GM21723 (cell line): ENCODE measurements around the gene DIPK1B.

Experiments
- ATAC-seq: cut with Tn5 transposase; IDR thresholded peaks from one replicate; pipeline ENCODE4 v1.9.1; 2021; ENCODE audit warnings: mild to moderate bottlenecking, moderate library complexity; ENCODE audit not compliant: unreplicated experiment

The DIPK1B gene

DNA sequence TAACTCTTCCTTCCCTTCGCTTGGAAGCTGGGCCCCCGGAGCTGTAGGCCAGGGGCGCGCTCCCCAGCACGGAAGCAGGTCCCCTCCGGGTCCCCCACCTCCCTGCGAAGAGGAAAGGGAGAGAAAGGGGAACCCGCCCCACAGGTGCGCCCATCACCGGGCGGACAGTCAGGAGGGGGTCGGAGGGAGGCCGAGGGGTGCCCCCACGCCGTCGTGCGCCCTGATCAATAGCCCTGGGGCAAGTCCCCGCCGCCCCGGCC, 25.9 kb upstream of the DIPK1B start:
- peak; percentile 3 for ATAC-seq

DNA sequence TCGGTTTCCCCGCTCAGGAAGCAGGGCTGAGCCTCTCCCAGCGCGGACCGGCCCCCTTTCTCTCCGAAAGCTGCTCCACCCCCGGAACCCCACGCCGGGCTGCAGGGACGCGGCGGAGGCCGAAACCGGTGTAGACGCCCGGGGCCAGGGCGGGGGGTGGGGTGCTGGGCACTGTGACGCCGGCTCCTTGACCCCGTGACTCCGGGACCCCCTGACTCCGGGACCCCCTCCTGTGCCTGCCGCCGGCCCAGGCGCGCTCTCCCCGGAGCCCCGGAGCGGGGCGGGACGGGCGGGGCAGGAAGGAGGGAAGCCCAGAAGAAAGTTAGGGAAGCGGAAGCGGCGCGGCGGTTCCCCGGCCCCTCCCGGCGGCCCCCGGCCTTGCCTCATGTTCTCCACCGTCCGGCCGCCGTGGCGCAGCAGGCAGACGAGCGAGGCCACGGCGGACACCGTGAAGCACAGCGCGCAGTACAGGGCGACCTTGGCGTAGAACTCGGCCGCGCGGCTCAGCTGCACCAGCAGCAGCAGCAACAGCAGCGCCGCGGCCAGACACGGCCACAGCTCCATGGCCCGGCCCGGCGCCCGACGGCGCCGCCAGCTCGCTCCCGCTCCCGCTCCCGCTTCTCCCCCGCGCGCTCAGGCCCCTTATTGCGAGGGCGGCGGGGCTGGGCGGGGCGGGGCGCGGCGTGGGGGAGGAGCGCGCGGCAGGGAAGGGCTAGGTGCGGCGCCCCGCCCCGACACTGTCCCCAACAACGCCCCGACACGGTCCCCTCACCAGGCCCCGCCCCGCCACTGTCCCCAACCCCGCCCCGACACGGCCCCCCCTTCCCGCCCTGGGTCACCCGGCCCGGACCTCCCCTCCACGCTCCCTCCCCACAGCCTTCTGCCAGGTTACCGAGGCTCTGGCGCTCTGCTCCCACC, 25.3 kb upstream of the DIPK1B start, which contains the start of gene AGPAT2:
AGPAT2 (minus strand) TSS at position 664 of the 918 bp plus-strand sequence; CDS start at position 564, 100 bp downstream.
- peak; percentile 65 for ATAC-seq

DNA sequence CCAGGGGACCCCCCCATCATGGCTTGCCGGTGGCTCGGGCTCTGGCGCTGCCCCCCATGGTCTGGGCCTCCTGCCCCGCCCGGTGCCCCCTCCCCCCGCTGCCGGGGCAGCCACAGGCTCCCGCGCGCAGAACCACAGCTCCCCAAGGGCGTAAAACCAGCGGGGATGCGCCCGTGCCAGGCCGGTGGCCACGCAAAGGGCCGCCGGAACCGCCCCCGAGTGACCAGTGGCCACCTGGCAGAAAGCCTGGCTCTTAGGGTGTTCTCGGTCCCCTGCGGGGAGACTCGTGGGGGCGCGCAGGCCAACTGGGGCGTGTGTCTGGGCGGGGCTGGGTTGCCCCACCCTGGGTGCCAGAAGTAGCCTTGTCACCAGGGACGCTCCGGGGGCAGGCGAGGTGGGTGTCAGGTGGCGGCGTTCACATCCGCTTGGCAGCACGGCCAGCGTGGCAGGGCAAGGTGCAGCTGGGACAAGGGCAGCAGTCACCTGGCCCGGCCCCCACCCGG, 24.6 kb upstream of the DIPK1B start:
- ATAC-seq, result peak; percentile 6

DNA sequence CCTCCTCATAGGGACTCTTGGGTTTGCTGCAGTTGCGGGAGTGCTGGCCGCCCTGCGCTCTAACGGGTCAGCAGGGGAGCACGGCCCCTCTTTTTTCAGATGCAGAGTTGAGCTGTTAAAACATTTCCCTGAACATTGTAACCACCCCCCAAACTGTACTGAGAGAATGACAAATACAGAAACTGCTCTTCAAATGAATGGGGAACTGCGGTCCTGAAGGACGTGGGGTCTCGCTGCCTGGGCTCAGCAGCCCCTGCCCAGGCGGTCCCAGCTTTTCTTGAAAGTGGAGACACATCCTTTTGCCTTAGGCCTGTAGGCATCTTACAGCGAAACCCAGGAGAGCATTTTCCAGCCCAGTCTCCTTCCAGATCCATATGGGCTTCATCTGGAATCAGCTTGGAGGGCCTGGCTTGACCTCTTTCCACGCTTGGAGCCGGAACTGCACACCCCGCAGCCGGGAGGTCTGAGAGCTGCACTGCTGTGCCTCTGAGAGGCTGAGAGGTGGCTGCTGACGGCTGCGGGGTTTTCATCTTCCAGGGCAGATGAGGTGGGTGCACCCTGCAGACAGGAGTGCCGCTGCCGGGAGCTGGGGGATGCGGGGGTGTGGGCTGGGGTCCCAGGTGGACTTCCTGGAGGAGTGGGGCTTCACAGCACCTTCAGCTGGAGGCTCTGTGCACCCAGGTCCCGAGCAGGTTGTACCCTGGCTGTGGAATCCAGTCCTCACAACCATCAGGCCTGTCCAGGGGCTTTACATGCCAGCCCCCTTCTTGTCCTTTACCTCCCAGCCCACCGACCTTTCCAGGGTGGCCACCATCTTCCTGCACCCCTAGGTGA, 23.9 kb upstream of the DIPK1B start:
- no peak for ATAC-seq

DNA sequence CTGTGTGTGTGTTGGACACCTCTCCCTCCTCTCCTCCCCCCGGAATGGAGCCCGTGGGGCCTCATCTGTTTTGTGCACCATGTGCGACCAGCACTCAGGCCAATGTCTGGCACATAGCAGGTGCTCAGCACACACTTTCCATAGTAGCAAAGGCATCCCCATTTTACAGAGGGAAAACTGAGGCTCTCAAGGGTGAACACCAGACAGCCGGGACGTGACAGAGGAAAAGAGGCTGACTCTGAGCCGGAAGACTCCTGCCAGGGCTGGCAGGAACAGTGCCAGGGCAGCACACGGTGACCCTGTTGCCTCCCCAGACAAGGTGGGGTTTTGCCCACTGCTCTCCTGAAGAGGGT, 23.3 kb upstream of the DIPK1B start:
- ATAC-seq, result no peak

DNA sequence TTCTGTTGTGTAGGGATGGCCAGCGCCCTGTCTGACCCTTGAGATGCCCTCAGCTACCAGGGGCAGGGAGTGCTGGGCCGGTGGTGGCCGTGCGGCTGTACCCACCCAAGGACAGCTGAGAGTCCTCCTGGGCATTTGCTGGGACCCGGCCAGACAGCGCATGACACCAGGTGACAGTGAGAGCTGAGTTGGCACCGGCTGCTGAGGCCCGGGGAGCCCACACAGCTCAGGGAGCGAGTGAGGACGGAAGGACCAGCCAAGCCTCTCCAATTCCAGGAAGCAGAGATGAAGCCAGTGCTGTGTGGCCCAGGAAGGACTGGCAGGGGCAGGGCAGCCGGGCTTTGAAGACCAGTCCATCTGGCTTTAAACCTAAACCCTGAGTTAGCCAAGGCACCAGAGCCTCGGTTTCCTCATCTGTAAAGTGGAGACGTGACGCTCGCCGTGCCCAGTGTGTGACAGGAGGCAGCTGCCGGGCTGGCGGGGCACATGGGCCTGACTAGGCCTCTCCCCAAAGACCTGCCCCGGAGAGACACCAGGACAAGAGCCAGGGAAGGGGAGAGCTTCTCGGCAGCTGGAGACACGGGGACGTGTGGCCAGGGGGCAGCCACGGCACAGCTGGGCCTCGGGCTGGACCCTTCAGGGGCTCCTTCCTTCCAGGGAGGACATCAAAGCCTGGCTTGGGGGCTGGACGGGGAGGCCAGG, 22.1 kb upstream of the DIPK1B start:
- no peak for ATAC-seq

DNA sequence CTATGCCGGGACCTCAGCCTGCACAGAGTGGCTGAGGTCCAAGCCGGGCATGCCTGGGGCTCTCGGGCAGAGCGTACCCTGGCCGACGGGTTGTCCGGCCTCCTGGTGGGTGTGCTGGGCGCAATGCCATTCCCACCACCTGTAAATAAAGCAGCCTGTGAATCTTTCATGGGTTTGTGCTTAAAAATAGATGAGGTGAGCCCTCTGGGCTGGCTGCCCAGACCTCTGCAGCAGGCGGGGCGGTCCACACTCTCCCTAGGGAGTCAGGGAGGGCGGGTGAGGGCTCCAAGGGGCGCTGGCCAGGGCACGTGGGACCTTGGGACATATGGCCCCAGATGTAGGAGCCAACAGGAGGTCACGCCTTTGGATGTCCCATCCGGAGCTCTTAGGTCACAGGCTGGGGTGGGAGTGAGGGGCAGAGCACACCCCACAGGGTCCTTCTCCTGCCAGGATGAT, 21.5 kb upstream of the DIPK1B start:
- no peak for ATAC-seq

DNA sequence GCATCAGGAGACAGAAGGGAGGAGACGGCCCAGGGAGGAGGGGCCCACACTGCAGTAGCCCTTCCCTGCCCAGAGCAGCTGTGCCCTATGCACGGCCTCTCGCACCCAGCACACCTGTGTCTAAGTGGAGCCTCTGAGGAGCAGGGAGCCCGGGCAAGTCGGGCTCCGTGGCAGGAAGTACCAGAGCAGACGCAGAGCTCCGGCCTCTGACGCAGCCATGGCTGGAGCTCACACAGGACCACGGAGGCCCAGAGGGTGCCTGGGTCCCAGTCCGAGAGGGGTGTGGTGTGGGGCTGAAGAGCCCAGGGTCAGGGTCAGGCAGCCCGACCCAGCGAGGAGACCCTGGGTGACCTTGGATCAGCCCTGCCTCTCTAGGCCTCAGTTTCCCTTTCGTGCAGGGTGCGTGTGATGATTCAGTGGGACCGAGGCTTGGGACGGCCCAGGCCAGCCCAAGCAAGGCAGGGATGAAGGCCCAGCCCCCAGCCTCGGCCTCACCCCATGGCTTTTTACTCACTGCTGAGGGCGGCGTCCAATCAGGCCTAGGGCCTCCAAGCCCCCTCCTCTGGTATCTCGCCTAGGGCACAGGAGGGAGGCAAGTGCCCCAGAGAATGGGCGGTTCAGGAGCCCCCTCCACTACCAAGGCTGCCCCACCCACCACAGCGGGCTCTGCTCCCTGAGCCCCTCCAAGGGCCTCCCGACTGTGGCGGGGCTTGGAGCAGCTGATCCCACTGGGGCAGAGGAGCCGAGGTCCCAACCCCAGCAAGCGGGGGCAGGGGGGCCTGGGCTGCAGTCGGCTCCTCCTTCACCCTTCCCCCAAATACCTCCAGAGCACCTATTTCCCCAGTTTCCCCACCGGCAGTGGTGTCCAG, 20.8 kb upstream of the DIPK1B start:
- ATAC-seq, result no peak

DNA sequence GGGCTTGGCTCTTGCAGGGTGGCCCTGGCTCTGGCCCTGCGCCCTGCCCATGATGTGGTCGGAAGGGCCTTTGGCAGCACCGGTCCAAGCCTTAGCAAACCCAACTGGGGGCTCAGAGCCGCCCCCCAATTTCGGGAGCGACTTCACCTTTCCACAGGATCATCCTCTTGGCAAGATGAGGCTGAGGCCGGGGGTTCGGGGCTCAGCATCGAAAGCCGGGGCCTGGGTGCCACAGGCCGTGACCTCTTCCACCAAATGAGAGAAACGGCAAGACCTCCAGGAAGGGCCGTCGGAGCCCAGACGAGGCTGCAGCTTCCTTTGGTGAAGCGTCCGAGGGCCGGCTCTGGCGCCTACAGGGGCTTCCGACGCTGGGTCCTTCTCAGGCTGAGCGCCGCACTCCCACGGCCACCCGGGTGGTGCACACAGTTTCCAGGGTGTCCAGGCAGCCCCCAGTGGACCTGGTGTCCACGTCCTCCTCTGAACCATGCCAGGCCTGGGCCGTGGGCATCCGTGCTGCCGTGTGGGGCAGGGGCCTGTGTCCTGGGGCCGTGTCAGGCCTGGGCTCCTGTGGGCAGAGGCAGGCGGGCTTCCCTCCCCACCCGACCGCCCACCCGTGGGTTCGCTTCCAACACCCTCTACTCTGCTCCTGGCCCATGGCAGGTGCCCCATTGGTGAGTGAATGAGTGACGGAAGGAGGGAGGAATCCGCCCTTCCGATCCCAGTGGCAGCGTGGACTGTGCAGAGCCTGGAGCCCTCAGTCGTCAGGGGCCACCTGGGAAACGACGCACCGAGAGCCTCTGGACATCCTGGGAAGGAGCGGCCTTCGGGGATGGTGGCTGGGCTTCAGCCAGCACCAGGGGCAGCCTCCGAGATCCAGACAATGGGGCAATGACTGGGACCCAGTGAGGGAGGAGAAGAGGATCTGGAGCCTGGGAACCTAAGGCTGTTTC, 19.9 kb upstream of the DIPK1B start:
- ATAC-seq, result no peak

DNA sequence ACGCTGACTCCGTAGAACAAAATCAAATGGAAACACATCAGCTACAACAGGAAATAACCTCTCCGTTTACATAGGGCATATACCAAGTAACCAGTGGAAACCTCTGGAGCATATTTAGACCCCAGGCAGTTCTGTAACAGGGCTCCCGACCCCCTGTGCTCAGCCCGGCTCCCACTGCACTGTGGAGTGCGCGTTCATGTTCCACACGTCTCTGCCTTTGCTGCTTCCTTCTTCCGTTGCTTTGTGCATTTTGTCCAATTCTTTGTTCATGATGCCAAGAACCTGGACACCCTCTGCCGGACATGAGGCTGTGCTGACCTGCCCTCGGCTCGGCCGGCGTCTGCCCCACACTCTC, 19.3 kb upstream of the DIPK1B start:
- ATAC-seq, result no peak

DNA sequence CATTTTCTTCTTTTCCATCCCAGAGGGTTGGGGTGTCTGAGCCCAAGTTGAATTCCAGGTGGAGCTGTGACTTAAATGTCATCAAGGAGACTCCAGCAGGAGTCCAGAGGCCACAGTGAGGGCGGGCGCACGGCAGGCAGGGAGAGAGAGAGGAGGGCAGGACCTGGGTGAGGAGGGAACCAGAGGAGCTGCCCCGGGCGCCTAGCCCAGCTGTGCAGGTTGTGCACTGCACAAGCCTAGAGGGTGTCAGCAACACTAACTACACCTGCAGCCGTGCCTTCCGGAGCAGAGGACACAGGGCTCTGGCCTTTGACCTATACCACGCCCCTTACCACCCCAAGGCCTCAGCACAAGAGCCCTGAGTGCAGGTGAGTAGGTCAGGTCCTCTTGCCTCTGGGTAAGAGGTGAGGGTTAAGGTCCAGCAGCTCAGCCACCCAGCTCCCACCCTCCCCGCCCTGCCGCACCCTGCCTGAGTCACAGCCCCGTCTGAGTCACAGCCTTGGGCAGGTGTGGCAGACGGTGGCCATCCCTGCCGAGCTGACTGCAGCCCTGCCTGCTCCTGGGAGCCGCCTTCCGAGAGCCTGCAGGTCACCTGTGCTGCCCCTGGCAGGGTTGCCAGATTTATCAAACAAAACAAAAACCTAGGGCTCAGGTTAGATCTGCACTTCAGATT, 18.7 kb upstream of the DIPK1B start:
- no peak for ATAC-seq

DNA sequence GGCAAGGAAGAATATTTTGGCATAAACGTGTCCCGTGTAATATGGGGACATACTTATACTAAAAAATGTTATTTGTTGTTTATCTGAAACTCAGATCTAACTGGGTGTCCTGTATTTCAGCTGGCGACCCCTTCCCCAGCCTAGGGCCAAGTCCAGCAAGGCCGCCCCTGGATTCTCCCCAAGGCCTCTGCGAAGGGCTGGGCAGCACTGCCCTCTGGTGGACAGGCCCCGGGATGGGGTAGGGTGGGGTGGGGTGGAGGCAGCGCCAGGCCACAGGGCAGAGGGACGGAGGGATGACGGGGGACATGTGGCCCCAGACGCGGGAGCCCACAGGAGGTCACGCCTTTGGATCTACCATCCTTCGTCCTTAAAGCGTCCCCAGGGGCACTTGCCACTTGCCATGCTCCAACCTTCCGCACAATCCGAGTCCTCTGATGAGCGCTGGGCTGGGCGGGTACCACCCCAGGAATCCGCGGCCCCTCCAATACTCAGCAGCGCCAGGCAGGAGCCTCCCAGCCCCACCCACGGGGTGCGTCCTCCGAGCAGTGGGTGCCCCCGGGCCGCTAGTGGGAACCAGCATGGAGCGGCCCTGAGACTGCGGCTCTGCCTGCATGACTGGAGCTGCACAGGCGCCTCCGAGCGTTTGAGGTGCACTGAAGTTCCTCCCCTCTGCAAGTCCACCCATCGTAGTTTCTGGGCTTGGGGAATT, 18.1 kb upstream of the DIPK1B start:
- ATAC-seq, result no peak

DNA sequence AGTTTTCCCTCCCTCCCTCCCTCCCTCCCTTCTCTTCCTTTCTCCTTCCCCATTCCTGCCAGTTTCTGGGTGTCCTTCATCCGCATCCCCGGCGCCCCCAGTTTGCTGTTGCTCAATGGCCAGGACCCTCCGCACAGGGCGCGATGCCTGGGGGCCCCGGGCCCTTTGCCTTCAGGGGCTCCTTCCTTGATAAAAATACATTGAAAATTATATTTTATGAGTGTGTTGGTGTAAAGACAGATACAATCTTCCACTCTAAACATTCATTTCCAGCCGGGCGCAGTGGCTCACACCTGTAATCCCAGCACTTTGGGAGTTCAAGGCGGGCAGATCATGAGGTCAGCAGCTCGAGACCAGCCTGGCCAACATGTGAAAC, 17.5 kb upstream of the DIPK1B start:
- ATAC-seq, result no peak

DNA sequence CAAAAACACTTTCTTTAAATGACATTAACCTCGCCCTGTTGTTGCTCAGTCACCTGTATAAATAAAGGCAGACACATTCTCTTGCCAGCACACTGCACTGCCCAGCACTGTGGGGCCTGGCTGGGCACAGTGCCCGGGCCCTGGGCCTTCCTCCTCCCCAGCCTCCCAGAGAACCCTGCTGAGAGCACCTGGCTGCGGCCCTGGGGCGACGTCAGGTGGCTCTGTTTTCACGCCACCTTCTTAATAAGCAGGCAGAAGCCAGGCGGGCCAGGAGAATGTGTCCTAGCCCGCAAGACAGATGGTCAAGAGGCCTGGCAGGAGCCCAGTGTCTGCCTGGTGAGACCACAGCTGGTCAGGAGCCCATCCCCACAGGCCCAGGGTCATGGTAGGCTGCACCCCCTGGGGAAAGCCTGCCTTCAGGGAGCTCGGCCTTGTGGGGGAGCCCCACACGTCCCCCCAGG, 16.9 kb upstream of the DIPK1B start:
- no peak for ATAC-seq

DNA sequence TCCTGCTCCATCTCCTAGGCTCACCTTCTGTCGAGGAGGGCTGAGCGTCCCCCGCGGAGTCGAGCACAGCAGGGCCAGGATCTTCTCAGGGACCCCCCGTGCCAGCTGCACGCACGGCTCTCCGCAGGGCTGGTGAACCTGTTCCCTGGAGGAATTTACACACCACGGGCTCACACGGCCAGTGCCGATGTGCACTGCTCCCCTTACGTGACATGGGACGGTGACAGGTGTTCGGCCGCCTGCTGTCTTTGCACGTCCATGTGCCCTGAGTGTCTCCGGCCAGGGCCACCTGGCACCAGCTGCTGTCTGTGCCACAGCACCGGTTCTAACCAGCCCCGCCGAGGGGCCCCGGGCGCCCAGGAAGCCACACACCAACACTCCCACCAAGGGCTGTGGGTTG, 16.4 kb upstream of the DIPK1B start:
- no peak for ATAC-seq

DNA sequence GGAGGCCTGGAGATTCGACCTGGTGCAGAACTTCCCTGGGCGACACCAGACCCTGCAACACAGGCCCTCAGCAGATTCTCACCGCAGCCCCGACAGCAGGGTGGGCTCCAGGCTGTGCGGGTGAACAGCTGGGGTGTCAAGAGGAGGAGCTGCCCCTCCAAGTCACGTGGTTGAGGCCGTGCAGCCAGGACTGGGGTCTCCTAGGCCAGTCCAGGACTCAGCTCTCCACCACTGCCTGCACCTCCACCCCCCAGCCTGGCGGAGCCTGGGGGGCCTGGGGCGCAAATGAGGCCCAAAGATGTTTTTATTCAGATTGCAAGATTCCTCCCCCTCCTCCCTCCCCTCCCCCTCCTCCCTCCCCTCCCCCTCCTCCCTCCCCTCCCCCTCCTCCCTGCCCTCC, 15.9 kb upstream of the DIPK1B start:
- ATAC-seq, result no peak

DNA sequence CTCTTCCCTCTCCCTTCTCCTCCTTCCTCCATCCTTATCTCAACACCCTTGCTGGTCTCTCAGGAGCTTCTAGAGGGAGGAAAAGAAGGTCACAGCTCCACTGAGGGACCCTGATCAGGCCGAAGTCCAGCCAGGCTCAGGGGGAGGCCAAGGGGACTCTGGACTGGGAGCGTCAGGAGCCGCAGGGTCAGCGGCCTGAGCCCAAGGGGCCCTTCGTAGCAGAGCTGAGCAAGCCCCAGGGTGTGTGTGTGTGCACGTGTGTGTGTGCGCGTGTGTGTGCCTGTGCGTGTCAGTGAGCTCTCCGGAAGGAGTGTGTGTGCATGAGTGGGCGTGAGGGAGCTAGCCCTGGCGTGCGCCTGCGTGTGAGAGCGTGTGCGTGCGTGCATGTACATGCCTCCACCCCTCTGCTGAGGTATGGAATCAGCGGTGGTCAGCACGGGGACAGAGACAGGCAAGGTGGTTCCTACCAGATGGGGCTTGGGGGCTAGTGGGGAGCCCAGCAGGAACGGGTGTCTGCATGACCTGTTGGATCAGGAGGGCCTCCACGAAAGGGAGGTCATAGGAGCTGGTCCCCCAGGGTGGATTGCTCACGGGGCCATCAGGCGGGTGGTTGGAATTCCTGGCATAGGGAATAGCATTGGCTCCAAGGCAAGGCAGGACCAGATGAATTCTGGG, 15.1 kb upstream of the DIPK1B start:
- no peak for ATAC-seq
